Measurements from ENCODE around the gene CYP2J2. TPM values are rescaled to one million over a fixed set of nuclear protein-coding genes. Genes with fewer than 3 reads are reported as not detected.

Gene CYP2J2, protein sequence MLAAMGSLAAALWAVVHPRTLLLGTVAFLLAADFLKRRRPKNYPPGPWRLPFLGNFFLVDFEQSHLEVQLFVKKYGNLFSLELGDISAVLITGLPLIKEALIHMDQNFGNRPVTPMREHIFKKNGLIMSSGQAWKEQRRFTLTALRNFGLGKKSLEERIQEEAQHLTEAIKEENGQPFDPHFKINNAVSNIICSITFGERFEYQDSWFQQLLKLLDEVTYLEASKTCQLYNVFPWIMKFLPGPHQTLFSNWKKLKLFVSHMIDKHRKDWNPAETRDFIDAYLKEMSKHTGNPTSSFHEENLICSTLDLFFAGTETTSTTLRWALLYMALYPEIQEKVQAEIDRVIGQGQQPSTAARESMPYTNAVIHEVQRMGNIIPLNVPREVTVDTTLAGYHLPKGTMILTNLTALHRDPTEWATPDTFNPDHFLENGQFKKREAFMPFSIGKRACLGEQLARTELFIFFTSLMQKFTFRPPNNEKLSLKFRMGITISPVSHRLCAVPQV
- total RNA-seq (2022; extraction: Qiagen RNA extraction; ENCODE audit: low read depth): 0.06 TPM in 1 of 5 replicates, not detected in the others

DNA sequence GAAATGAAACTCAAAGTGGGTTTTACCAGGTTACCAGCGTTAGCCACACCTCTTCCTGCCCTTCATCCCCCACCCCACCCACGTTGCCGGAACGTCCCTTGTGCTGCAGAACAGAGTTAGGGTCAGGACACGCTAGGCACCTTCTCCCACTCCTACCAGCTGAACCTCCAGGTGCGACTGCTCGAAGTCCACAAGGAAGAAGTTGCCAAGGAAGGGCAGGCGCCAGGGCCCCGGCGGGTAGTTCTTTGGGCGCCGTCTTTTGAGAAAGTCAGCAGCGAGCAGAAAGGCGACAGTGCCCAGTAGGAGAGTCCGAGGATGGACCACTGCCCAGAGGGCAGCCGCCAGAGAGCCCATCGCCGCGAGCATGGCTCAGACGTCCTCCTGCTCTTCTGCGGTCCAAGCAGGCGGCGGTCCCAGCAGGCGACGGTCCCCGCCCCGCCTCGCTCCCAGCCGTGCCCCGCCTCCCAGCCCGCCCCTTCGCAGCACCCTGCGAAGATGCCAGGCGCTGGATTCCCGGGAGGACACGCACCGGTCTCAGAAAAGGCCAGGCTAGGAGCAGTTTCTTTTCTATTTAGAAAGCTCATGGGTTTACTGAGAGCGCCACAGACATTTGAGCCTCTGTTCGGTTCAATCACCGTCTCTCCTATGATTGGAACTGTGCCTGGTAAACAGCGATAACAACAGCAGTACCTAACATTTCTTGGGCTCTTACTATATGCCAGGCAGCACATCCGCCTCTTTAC, at the start of gene CYP2J2:
Gene CYP2J2 (minus strand): TSS at position 393 of the 743 bp plus-strand sequence. CDS start 27 bp downstream, at position 366.

Other genes starting within 250 kb of the CYP2J2 start
- 0.17 to 0.94 TPM (median 0.21 TPM) in 5 replicates for gene HOOK1, start 111.8 kb downstream of the CYP2J2 start, total RNA-seq (2022; extraction: Qiagen RNA extraction; ENCODE audit: low read depth)
- not detected in 5 replicates for gene C1orf87, start 147.0 kb upstream of the CYP2J2 start, total RNA-seq (2022; extraction: Qiagen RNA extraction; ENCODE audit: low read depth)

All from A549 treated with RU486 at 1 μM for 4 hours (cell line).